Fibroblast of lung (primary cell): ENCODE measurements around the gene MT1B. TPM values are rescaled to one million over a fixed set of nuclear protein-coding genes. Genes with fewer than 3 reads are reported as not detected.

Source experiments
- DNase-seq, 2 donors: peaks; one replicate each; pipeline versions ENCODE4 v3.0.0 to v3.0.0-alpha.2; 2010; ENCODE audit warnings: low read depth in 2 of 2
- H2AFZ ChIP-seq: 2 replicates; pipeline ENCODE4 v1.5.1; 2012; ENCODE audit warnings: low read length, control low read depth, inconsistent platforms
- H3K27ac ChIP-seq: 2 replicates; pipeline ENCODE4 v1.5.1; 2011; ENCODE audit warnings: low read length, control low read depth; ENCODE audit not compliant: insufficient read depth
- H3K27me3 ChIP-seq: 2 replicates; pipeline ENCODE4 v1.5.1; 2011; ENCODE audit warnings: mild to moderate bottlenecking, low read length; ENCODE audit not compliant: control insufficient read depth, insufficient read depth
- H3K36me3 ChIP-seq: 2 replicates; pipeline ENCODE4 v1.5.1; 2011; ENCODE audit warnings: low read length; ENCODE audit not compliant: control insufficient read depth, insufficient read depth
- H3K4me1 ChIP-seq: 2 replicates; pipeline ENCODE4 v1.5.1; 2011; ENCODE audit warnings: low read length; ENCODE audit not compliant: control insufficient read depth, insufficient read depth; ENCODE audit errors: extremely low read depth
- H3K4me2 ChIP-seq: 2 replicates; pipeline ENCODE4 v1.5.1; 2011; ENCODE audit warnings: low read length, control low read depth; ENCODE audit not compliant: insufficient read depth; ENCODE audit errors: extremely low read depth
- H3K4me3 ChIP-seq, 4 experiments: fragments of 200-600 bp in 1 of 4; sonication (generic) in 1 of 4; replicated peaks in 1 of 4; 2 replicates each; pipeline ENCODE4 v1.5.1; 2011 to 2016; ENCODE audit warnings: low read length in 4 of 4, low read depth in 3 of 4, mild to moderate bottlenecking in 3 of 4, control low read depth in 2 of 4, inconsistent platforms in 1 of 4, mixed read lengths in 1 of 4; ENCODE audit not compliant: insufficient read depth in 1 of 4; ENCODE audit errors: control extremely low read depth in 1 of 4
- H3K79me2 ChIP-seq: 2 replicates; pipeline ENCODE4 v1.5.1; 2012; ENCODE audit warnings: mild to moderate bottlenecking, low read length, inconsistent platforms; ENCODE audit not compliant: control insufficient read depth, insufficient read depth
- H3K9ac ChIP-seq: 2 replicates; pipeline ENCODE4 v1.5.1; 2011; ENCODE audit warnings: mild to moderate bottlenecking, low read length, control low read depth; ENCODE audit not compliant: insufficient read depth
- H3K9me3 ChIP-seq: 2 replicates; pipeline ENCODE4 v1.5.1; 2012; ENCODE audit warnings: low read depth, low read length; ENCODE audit not compliant: control insufficient read depth, insufficient read depth
- H4K20me1 ChIP-seq: 2 replicates; pipeline ENCODE4 v1.5.1; 2011; ENCODE audit warnings: low read length; ENCODE audit not compliant: control insufficient read depth, insufficient read depth; ENCODE audit errors: extremely low read depth
- EZH2 ChIP-seq: IDR thresholded peaks from 2 replicates; pipeline ENCODE4 v1.5.1; 2012; ENCODE audit warnings: low read length, control low read depth, mild to moderate bottlenecking; ENCODE audit errors: missing control alignments
- polyA plus RNA-seq, 2 donors: library from polyadenylated mRNA; depleted of rRNA in 1 of 2; stranded (reverse) in 1 of 2; unstranded in 1 of 2; fragments of >200 nt; gene quantifications; 2 replicates each; pipeline ENCODE4 v1.2.1, GENCODE V29; 2011 to 2012; ENCODE audit warnings: missing spikeins in 1 of 2
- total RNA-seq: library from RNA; depleted of rRNA; stranded (reverse); fragments of >200 nt; gene quantifications from 2 replicates; pipeline ENCODE4 v1.2.1, GENCODE V29; 2014
- TF ChIP-seq, protein P1 (sequence below), 2 donors: IDR thresholded peaks in 1 of 2; conservative IDR thresholded peaks in 1 of 2; 1 replicate in 1 of 2; 2 replicates in 1 of 2; pipeline ENCODE4 v1.5.1; 2011 to 2012; ENCODE audit warnings: low read length in 2 of 2, control low read depth in 1 of 2, inconsistent platforms in 1 of 2, low read depth in 1 of 2, mild to moderate bottlenecking in 1 of 2

Gene MT1B
- total and polyA plus RNA-seq, 2 donors (not counting 1 experiment from before 2014, with no cell fraction given) = not detected

- Histone ChIP-seq H3K9ac (no peak overlapping the region), H3K27ac (no peak overlapping the region), H3K36me3 (no peaks in the 10 kb centered on the region), H3K9me3 (no peaks in the 10 kb centered on the region), H3K4me1 (no peaks in the 10 kb centered on the region), H3K4me2 (no peak overlapping the region), H3K27me3 (peaks cover 25% of the 10 kb centered on the region), H3K79me2 (no peaks in the 10 kb centered on the region), H4K20me1 (no peaks in the 10 kb centered on the region), H3K4me3 (no peak overlapping the region), H2AFZ (no peak overlapping the region)
- no peak for DNase-seq
- TF ChIP-seq, protein P1, sequence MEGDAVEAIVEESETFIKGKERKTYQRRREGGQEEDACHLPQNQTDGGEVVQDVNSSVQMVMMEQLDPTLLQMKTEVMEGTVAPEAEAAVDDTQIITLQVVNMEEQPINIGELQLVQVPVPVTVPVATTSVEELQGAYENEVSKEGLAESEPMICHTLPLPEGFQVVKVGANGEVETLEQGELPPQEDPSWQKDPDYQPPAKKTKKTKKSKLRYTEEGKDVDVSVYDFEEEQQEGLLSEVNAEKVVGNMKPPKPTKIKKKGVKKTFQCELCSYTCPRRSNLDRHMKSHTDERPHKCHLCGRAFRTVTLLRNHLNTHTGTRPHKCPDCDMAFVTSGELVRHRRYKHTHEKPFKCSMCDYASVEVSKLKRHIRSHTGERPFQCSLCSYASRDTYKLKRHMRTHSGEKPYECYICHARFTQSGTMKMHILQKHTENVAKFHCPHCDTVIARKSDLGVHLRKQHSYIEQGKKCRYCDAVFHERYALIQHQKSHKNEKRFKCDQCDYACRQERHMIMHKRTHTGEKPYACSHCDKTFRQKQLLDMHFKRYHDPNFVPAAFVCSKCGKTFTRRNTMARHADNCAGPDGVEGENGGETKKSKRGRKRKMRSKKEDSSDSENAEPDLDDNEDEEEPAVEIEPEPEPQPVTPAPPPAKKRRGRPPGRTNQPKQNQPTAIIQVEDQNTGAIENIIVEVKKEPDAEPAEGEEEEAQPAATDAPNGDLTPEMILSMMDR (conservative IDR thresholded peaks at IDR 0.05 in 1 of 2, IDR thresholded peaks at IDR 0.05 in 1 of 2; ENCODE audit: low read depth in 1 of 2, low read length in 2 of 2) = no peak
- TF ChIP-seq EZH2 = no peak
Observed at GRCh38 chr16:56645838-56646237, 5.8 kb upstream of the MT1B start.

DNA sequence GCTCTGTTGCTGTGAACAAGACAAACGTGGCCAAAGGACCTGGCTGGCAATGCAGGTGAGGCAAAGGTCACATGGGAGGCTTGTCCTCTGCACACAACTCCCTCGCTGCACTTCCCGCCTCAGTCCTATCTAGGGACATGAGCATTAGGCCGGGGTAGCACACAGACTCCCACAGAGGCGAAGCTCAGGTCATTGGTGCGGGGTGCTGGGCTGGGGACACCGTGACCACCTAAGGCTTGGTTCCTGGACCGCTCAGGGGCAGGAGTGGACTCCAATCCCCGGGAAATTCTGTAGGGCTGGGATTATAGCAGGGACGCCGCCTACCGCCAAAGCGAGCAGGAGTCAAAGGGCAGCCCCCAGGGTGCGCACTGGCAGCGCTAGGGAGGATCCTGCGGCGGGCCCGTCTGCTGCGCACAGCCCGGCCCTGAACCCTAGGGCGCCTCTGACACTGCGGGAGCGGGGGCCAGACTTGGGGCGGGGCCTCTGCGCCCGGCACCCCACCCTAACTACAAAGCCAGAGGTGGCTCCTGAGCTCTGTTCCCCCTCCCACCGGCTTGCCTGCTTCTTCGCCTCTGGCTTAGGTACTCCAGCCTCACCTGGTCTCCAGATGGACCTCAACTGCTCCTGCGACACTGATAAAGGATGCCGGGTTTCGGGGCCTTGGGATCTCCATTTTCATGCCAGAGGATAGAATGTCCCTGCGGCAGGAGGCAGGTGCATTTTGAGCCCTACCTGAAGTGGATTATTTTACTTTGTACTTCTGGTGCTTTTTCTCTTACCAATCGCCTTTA, 3.9 kb upstream of the MT1B start:
- no peak overlapping the region for H2AFZ ChIP-seq
- H3K27me3 ChIP-seq = peaks cover 33% of the 10 kb centered on the region
- H3K4me2 ChIP-seq = no peak overlapping the region
- H3K9me3 ChIP-seq = no peaks in the 10 kb centered on the region
- no peak for TF ChIP-seq EZH2
- TF ChIP-seq, protein P1 (conservative IDR thresholded peaks at IDR 0.05 in 1 of 2, IDR thresholded peaks at IDR 0.05 in 1 of 2; ENCODE audit: low read depth in 1 of 2, low read length in 2 of 2) = no peak
- no peak for DNase-seq
- no peak overlapping the region for H3K4me3 ChIP-seq
- no peaks in the 10 kb centered on the region for H3K4me1 ChIP-seq
- H3K36me3 ChIP-seq = no peaks in the 10 kb centered on the region
- H3K9ac ChIP-seq = no peak overlapping the region
- no peak overlapping the region for H3K27ac ChIP-seq
- H3K79me2 ChIP-seq = no peaks in the 10 kb centered on the region
- no peaks in the 10 kb centered on the region for H4K20me1 ChIP-seq

GRCh38 chr16:56649271-56649670, 2.4 kb upstream of the MT1B start:
- Histone ChIP-seq H3K79me2 (no peaks in the 10 kb centered on the region), H3K27me3 (peaks cover 33% of the 10 kb centered on the region), H3K4me2 (no peak overlapping the region), H3K9ac (no peak overlapping the region), H2AFZ (no peak overlapping the region), H3K4me3 (no peak overlapping the region), H3K9me3 (no peaks in the 10 kb centered on the region), H3K27ac (no peak overlapping the region), H3K4me1 (no peaks in the 10 kb centered on the region), H4K20me1 (no peaks in the 10 kb centered on the region), H3K36me3 (no peaks in the 10 kb centered on the region)
- DNase-seq = no peak
- TF ChIP-seq, protein P1 (conservative IDR thresholded peaks at IDR 0.05 in 1 of 2, IDR thresholded peaks at IDR 0.05 in 1 of 2; ENCODE audit: low read depth in 1 of 2, low read length in 2 of 2) = no peak
- no peak for TF ChIP-seq EZH2
